SK-MEL-5 (cell line): ENCODE data around the gene COIL. TPM values are rescaled to one million over a fixed set of nuclear protein-coding genes. Genes with fewer than 3 reads are reported as not detected.

Source experiments
- DNase-seq: peaks from one replicate; pipeline ENCODE4 v3.0.0-alpha.2; 2016; ENCODE audit warnings: low read depth, low spot score
- in situ Hi-C: cut with HindIII; loops from 2 replicates; pipeline ENCODE4 v1.10.0; 2016; ENCODE audit warnings: low sequenced_read_pairs, high pct_unique_total_duplicates, low pct_unique_long_range_greater_than_20kb
- total RNA-seq: library from RNA; depleted of rRNA; stranded (reverse); fragments of >200 nt; shearing (Covaris generic); gene quantifications from 2 replicates; pipeline ENCODE4 v1.2.3, GENCODE V29; 2014; rRNA removed

The COIL gene
- total RNA-seq, 1 experiment from 2014 or later, result 26.6 TPM

- in situ Hi-C loops, result no loop called here
- DNase-seq, result no peak
Observed at GRCh38 chr17:56896217-56896967, 64.5 kb downstream of the COIL start.

- in situ Hi-C loops, result no loop called here
- DNase-seq, result no peak
Observed at GRCh38 chr17:56894859-56895455, 65.9 kb downstream of the COIL start.

DNA sequence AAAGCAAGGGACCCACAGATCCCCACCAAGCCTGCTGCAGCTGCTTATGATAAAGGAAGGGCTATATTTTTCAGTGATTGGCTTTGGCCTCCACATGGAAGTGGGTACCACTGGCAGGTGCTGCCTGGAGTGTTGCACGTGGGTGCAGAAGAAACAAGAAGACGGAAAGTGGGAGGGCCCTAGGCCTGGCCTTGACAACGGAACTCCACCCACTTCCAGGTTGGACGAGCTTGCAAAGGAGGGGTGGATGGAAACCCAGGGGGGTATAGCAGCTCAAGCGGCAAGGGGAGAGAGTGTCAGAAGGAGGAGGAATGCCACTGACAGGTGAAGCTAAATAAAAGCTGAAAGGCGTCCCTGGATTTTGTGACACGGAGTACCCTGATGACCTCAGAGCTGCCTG is 67.3 kb downstream of the COIL start:
- in situ Hi-C loops, result no loop called here
- DNase-seq, result no peak

DNA sequence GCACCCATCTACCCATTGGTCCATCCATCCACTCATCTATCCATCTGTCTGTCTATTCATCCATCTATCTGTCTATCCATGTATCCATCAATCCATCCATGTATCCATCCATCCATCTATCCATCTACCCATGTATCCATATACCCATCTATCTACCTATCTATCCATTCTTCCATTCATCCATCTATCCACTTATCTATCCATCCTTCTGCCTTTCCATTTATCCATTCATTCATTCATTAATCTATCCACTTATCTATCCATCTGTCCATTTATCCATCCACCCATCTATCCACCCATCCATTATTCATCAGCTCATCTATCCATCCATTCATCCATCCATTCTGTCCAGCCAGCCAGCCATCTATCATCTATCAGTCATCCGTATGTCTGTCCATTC is 68.5 kb downstream of the COIL start:
- in situ Hi-C loops, result no loop called here
- DNase-seq, result no peak

DNA sequence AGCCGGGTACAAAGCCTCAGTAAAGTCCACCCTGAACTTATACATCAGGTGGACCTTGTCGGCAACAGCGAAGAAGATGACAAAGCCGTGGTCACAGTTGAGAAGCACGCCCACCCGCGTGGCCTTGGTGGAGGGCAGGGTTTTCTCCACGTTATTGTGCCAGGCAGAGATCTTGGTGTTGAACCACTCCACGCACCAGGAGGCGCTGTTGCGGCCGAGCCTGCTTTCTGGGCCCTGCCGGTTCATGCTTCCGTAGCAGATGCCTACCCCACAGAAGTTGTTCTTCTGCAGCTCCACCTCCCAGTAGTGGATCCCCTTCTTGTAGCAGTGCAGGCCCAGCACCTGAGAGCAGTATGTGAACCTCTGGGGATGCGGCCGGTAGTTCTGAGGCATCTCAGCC is 69.1 kb downstream of the COIL start:
- peak; percentile 41 for DNase-seq
- in situ Hi-C loops, result no loop called here

DNA sequence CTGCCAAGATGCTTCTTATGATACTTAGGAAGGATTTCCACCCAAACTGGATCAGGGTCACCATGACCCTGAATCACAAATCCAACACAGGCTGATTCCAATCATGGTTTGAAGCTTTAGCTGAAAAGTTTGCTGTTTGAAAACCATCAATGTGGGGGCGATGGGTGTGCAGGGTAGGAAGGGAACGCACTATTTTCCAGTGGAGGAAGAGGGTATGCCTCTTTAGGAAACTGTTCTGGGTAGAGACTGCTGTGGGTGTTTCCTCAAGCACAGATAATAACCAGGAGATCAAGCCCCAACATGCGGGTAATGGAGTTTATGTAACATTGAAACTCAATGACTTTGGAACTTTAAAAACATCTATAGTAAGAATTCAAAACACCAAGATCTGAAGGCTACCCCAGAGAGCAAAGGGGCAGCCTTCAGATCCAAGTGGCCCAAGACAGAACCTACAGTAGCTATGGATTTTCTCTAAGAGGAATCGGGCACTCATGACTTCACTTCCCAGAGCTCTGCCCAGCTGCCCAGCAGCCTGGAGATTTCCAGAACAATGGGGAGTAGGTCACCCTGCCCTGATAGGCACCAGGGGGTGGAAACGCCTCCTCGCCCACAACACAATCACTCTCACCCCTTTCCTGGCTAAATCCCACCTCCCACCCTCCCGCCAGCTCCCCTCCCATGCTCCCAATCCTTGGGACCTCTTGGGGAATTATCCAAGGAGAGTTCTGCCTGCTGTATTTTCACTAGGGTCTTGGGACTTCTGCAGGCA is 69.8 kb downstream of the COIL start:
- DNase-seq, result no peak
- in situ Hi-C loops, result no loop called here

- in situ Hi-C loops, result no loop called here
- no peak for DNase-seq
Observed at GRCh38 chr17:56890390-56890789, 70.5 kb downstream of the COIL start.

Other genes starting within 250 kb of the COIL start
- 0.59 and 1.1 TPM in 2 replicates for gene C17orf67, start 127.1 kb downstream of the COIL start, total RNA-seq
- 0.55 and 0.96 TPM in 2 replicates for gene DGKE, start 126.9 kb downstream of the COIL start, total RNA-seq
- gene TRIM25, start 47.0 kb downstream of the COIL start, total RNA-seq, result 15.2 and 16.8 TPM in 2 replicates
- gene SCPEP1, start 17.1 kb upstream of the COIL start, total RNA-seq, result 124 and 141 TPM in 2 replicates
- gene AKAP1, start 124.2 kb upstream of the COIL start, total RNA-seq, result 30.0 and 35.1 TPM in 2 replicates